ENCODE results near the gene GRIK5. TPM values are rescaled to one million over a fixed set of nuclear protein-coding genes. Genes with fewer than 3 reads are reported as not detected.

Gene GRIK5
- polyA plus RNA-seq, 3 donors, result 19.1 to 20.0 (median 19.4) TPM

- DNase-seq (ENCODE audit: low read depth in 3 of 3, low spot score in 2 of 3), result no peak
Observed at GRCh38 chr19:42076380-42076944, 6.5 kb upstream of the GRIK5 start.

GRCh38 chr19:42075616-42076379, 5.8 kb upstream of the GRIK5 start, which contains the start of gene ZNF574:
TSS of gene ZNF574 (plus strand) at chr19:42076166. CDS start at chr19:42078607, 2,441 bp downstream.
- DNase-seq (ENCODE audit: low read depth in 3 of 3, low spot score in 2 of 3), result peak; percentile 96 to 98 (median 98)

- peak in 1 of 3 donors; percentile 40 for DNase-seq (ENCODE audit: low read depth in 3 of 3, low spot score in 2 of 3)
Observed at GRCh38 chr19:42075364-42075615, 5.3 kb upstream of the GRIK5 start.

- DNase-seq (ENCODE audit: low read depth in 3 of 3, low spot score in 2 of 3), result no peak
Observed at GRCh38 chr19:42074513-42075363, 4.7 kb upstream of the GRIK5 start.

- no peak for DNase-seq (ENCODE audit: low read depth in 3 of 3, low spot score in 2 of 3)
Observed at GRCh38 chr19:42071247-42071646, 1.2 kb upstream of the GRIK5 start.

GRCh38 chr19:42068756-42069571, 1.0 kb downstream of the GRIK5 start:
- no peak for DNase-seq (ENCODE audit: low read depth in 3 of 3, low spot score in 2 of 3)

- DNase-seq (ENCODE audit: low read depth in 3 of 3, low spot score in 2 of 3), result no peak
Observed at GRCh38 chr19:42068361-42068755, 1.6 kb downstream of the GRIK5 start.

GRCh38 chr19:42067315-42067888, 2.6 kb downstream of the GRIK5 start:
- no peak for DNase-seq (ENCODE audit: low read depth in 3 of 3, low spot score in 2 of 3)

GRCh38 chr19:42066075-42066754, 3.8 kb downstream of the GRIK5 start:
- no peak for DNase-seq (ENCODE audit: low read depth in 3 of 3, low spot score in 2 of 3)

- DNase-seq (ENCODE audit: low read depth in 3 of 3, low spot score in 2 of 3), result no peak
Observed at GRCh38 chr19:42065511-42065910, 4.5 kb downstream of the GRIK5 start.

- DNase-seq (ENCODE audit: low read depth in 3 of 3, low spot score in 2 of 3), result no peak
Observed at GRCh38 chr19:42065051-42065450, 5.0 kb downstream of the GRIK5 start.

GRCh38 chr19:42064432-42064831, 5.6 kb downstream of the GRIK5 start:
- no peak for DNase-seq (ENCODE audit: low read depth in 3 of 3, low spot score in 2 of 3)

- no peak for DNase-seq (ENCODE audit: low read depth in 3 of 3, low spot score in 2 of 3)
Observed at GRCh38 chr19:42062381-42062780, 7.6 kb downstream of the GRIK5 start.

GRCh38 chr19:42060117-42060516, 9.9 kb downstream of the GRIK5 start:
- DNase-seq (ENCODE audit: low read depth in 3 of 3, low spot score in 2 of 3), result no peak

- DNase-seq (ENCODE audit: low read depth in 3 of 3, low spot score in 2 of 3), result no peak
Observed at GRCh38 chr19:42059196-42059595, 10.8 kb downstream of the GRIK5 start.

- DNase-seq (ENCODE audit: low read depth in 3 of 3, low spot score in 2 of 3), result no peak
Observed at GRCh38 chr19:42057846-42058245, 12.2 kb downstream of the GRIK5 start.

- DNase-seq (ENCODE audit: low read depth in 3 of 3, low spot score in 2 of 3), result no peak
Observed at GRCh38 chr19:42054205-42054604, 15.8 kb downstream of the GRIK5 start.

GRCh38 chr19:42053037-42053935, 16.7 kb downstream of the GRIK5 start:
- DNase-seq (ENCODE audit: low read depth in 3 of 3, low spot score in 2 of 3), result no peak

Data from right renal cortex interstitium (tissue), 3 donors.